ENCODE results near the gene KCNQ5. TPM values are rescaled to one million over a fixed set of nuclear protein-coding genes. Genes with fewer than 3 reads are reported as not detected.

KCNQ5 gene
- total RNA-seq, 6 experiments from 2014 or later, result 16.3 to 35.5 (median 20.2) TPM

GRCh38 chr6:72589096-72589495, 32.8 kb upstream of the KCNQ5 start:
- no peaks in the 10 kb centered on the region for H3K27me3 Mint-ChIP-seq (ENCODE audit: insufficient read depth)
- TF ChIP-seq CTCF (IDR thresholded peaks at IDR 0.05), result no peak
- peaks cover 30% of the 10 kb centered on the region for H3K4me1 Mint-ChIP-seq (ENCODE audit: low read depth)
- H3K36me3 Mint-ChIP-seq (ENCODE audit: low read depth), result no peaks in the 10 kb centered on the region
- no peak overlapping the region for H3K4me3 Mint-ChIP-seq
- DNase-seq, result no peak
- no peak overlapping the region for H3K27ac Mint-ChIP-seq
- no peaks in the 10 kb centered on the region for H3K9me3 Mint-ChIP-seq

- H3K27ac Mint-ChIP-seq, result no peak overlapping the region
- no peaks in the 10 kb centered on the region for H3K27me3 Mint-ChIP-seq (ENCODE audit: insufficient read depth)
- no peaks in the 10 kb centered on the region for H3K36me3 Mint-ChIP-seq (ENCODE audit: low read depth)
- peaks cover 9% of the 10 kb centered on the region; the same call in 1 of the 2 replicates for H3K4me1 Mint-ChIP-seq (ENCODE audit: low read depth)
- no peak for TF ChIP-seq CTCF (IDR thresholded peaks at IDR 0.05)
- H3K9me3 Mint-ChIP-seq, result no peaks in the 10 kb centered on the region
- no peak for DNase-seq
- no peak overlapping the region for H3K4me3 Mint-ChIP-seq
These were observed 26.1 kb upstream of the KCNQ5 start for GRCh38 chr6:72595812-72596211.

GRCh38 chr6:72616406-72617015, 5.4 kb upstream of the KCNQ5 start:
- peak; percentile 90 for TF ChIP-seq CTCF (IDR thresholded peaks at IDR 0.05)
- H3K9me3 Mint-ChIP-seq, result no peaks in the 10 kb centered on the region
- no peaks in the 10 kb centered on the region for H3K36me3 Mint-ChIP-seq (ENCODE audit: low read depth)
- no peak overlapping the region for H3K27ac Mint-ChIP-seq
- no peak overlapping the region for H3K4me3 Mint-ChIP-seq
- peak; percentile 42 for DNase-seq
- H3K4me1 Mint-ChIP-seq (ENCODE audit: low read depth), result peaks cover 52% of the 10 kb centered on the region
- H3K27me3 Mint-ChIP-seq (ENCODE audit: insufficient read depth), result no peaks in the 10 kb centered on the region

- Mint-ChIP-seq H3K36me3 (ENCODE audit: low read depth) (no peaks in the 10 kb centered on the region), H3K9me3 (no peaks in the 10 kb centered on the region), H3K4me3 (no peak overlapping the region), H3K27me3 (ENCODE audit: insufficient read depth) (no peaks in the 10 kb centered on the region), H3K4me1 (ENCODE audit: low read depth) (peaks cover 52% of the 10 kb centered on the region), H3K27ac (no peak overlapping the region)
- no peak for TF ChIP-seq CTCF (IDR thresholded peaks at IDR 0.05)
- no peak for DNase-seq
These were observed 4.1 kb upstream of the KCNQ5 start for GRCh38 chr6:72617721-72618120.

- TF ChIP-seq CTCF (IDR thresholded peaks at IDR 0.05), result peak; percentile 28; the same call in 1 of the 2 replicates
- Mint-ChIP-seq H3K27me3 (ENCODE audit: insufficient read depth) (no peaks in the 10 kb centered on the region), H3K36me3 (ENCODE audit: low read depth) (peaks cover 4% of the 10 kb centered on the region; the same call in 1 of the 2 replicates), H3K27ac (peak overlapping the region; percentile 78), H3K4me1 (ENCODE audit: low read depth) (peaks cover 62% of the 10 kb centered on the region), H3K9me3 (no peaks in the 10 kb centered on the region), H3K4me3 (peak overlapping the region; percentile 96)
- DNase-seq, result peak; percentile 47
These were observed 1.8 kb upstream of the KCNQ5 start for GRCh38 chr6:72619883-72620696.

Data from HFFc6 (cell line).